ENCODE measurements around the gene DDX24.
"Not testable (repeated sequence)": the region's sequence is repeated elsewhere in the genome, so short reads cannot be mapped to it uniquely, and the experiment has no call there.

The DDX24 gene

DNA sequence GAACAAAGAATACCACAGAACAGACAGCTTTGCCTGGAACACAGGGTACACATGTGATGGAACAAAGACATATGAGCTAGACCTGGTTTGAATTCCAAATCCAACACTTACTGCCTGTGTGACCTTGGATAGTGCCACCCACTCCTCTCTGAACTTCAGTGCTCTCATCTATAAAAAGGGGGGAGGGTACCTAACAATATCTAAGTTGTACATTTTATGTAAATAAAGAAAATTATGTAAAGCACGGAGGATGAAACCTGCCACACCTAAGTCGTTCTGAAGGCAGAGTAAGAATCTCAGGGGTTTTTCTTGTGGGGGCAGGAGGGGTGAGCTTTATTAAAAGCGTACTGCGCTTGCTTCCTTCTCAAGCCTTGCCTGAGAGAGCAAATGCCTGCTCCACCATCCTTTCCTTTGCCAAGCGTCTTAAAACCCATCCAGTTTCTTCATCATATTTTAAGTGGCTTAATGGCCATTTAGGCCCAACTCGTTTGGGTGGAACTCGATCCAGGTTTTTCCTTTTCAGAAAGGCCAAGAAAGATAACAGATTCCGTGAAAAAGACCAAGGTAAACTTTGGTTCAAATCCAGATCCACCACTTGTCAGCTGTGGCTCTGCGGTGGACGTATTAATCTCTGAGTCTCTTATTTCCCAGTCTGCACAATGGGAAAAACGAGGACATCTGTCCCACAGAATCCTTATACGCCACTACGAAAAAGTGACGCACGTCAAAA, 946 bp downstream of the DDX24 start:
- Histone ChIP-seq H3K9me3 (no peaks in the 10 kb centered on the region), H3K27me3 (no peaks in the 10 kb centered on the region), H3K36me3 (peaks cover 9% of the 10 kb centered on the region), H3K27ac (peak overlapping the region; percentile 74), H3K4me3 (ENCODE audit: low read depth in 1 of 2, low read length in 1 of 2) (peak overlapping the region; percentile 77 to 95), H3K4me1 (ENCODE audit: control insufficient read depth in 1 of 2, insufficient read depth in 1 of 2, low read depth in 1 of 2, low read length in 1 of 2) (peaks cover 22 to 26% of the 10 kb centered on the region in 2 experiments)
- TF ChIP-seq, protein P1, sequence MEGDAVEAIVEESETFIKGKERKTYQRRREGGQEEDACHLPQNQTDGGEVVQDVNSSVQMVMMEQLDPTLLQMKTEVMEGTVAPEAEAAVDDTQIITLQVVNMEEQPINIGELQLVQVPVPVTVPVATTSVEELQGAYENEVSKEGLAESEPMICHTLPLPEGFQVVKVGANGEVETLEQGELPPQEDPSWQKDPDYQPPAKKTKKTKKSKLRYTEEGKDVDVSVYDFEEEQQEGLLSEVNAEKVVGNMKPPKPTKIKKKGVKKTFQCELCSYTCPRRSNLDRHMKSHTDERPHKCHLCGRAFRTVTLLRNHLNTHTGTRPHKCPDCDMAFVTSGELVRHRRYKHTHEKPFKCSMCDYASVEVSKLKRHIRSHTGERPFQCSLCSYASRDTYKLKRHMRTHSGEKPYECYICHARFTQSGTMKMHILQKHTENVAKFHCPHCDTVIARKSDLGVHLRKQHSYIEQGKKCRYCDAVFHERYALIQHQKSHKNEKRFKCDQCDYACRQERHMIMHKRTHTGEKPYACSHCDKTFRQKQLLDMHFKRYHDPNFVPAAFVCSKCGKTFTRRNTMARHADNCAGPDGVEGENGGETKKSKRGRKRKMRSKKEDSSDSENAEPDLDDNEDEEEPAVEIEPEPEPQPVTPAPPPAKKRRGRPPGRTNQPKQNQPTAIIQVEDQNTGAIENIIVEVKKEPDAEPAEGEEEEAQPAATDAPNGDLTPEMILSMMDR (IDR thresholded peaks at IDR 0.05), result no peak

DNA sequence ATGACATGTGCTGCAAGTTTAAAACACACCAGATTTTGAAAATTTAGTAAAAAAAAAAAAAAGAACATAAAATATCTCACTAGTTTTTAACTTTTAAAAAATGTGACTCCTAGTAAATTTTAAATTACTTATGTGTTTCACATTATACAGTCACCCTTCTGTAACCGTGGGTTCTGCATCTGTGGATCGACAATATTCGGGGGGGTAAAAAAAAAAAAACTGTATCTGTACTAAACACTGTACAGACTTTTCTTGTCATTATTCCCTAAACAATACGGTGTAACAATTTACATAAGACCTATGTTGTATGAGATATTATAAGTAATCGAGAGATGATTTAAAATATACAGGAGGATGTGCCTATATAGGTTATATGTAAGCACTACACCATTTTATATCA, 3.2 kb downstream of the DDX24 start:
- Histone ChIP-seq H3K27me3 (no peaks in the 10 kb centered on the region), H3K4me3 (ENCODE audit: low read depth in 1 of 2, low read length in 1 of 2) (no peak overlapping the region), H3K27ac (no peak overlapping the region), H3K4me1 (ENCODE audit: control insufficient read depth in 1 of 2, insufficient read depth in 1 of 2, low read depth in 1 of 2, low read length in 1 of 2) (peaks cover 22 to 26% of the 10 kb centered on the region in 2 experiments), H3K9me3 (no peaks in the 10 kb centered on the region), H3K36me3 (peaks cover 9% of the 10 kb centered on the region)
- TF ChIP-seq, protein P1 (IDR thresholded peaks at IDR 0.05), result no peak

DNA sequence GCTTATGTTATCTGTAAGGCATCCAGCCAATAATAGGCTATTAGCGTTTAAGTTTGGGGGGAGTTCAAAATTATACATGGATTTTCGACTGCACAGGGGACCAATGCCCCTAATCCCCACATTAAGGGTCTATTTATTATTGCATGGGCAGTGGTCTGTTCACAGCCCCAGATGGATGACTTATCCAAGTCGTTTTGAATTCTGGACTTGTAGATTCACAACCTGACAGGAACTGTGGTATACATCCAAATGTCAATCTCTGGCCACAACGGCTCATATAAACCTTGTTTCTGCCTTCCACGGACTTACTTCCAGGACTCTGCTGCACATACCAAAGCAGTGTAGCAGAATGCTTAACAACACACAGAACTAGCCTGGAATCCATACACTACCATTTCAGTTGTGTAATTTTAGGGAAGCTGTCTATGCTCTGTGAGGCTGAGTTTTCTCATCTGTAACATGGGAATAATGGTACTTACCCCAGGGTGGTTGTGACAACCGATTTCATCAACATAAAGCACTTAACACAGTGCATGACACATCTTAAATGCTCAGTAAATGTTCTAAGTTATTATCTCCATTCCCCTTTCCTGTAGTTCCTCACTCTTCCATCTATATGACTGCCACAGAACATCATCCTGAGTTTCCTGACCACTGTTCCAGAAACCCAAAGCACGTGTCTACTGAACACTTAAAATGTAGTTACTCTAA, 3.7 kb downstream of the DDX24 start:
- TF ChIP-seq, protein P1 (IDR thresholded peaks at IDR 0.05), result no peak
- Histone ChIP-seq H3K4me3 (ENCODE audit: low read depth in 1 of 2, low read length in 1 of 2) (no peak overlapping the region), H3K27ac (no peak overlapping the region)

DNA sequence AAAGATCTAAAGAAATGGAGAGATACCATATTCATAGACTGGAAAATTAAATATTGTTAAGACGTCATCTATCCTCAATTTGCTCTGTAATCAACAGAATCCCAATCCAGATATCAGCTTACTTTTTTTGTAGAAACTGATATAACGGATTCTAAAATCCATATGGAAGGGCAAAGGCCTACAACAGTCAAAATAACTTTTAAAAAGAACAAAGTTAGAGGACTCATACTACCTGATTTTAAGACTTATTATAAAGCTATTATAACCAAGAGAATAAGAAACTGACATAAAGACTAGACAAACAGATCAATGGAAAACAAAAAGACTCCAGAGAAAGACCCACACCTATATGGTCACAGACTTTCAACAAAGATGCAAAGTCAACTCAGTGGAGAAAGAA, 6.0 kb downstream of the DDX24 start:
- Histone ChIP-seq H3K9me3 (no peaks in the 10 kb centered on the region), H3K4me3 (ENCODE audit: low read depth in 1 of 2, low read length in 1 of 2) (no peak overlapping the region), H3K36me3 (peaks cover 9% of the 10 kb centered on the region), H3K27ac (no peak overlapping the region), H3K27me3 (no peaks in the 10 kb centered on the region), H3K4me1 (ENCODE audit: control insufficient read depth in 1 of 2, insufficient read depth in 1 of 2, low read depth in 1 of 2, low read length in 1 of 2) (peaks cover 12% of the 10 kb centered on the region in 2 experiments)
- TF ChIP-seq, protein P1 (IDR thresholded peaks at IDR 0.05), result no peak

More for the DNA sequence above, 3.7 kb downstream of the DDX24 start:
- peaks cover 22 to 26% of the 10 kb centered on the region in 2 experiments for H3K4me1 ChIP-seq (ENCODE audit: control insufficient read depth in 1 of 2, insufficient read depth in 1 of 2, low read depth in 1 of 2, low read length in 1 of 2)
- H3K27me3 ChIP-seq, result no peaks in the 10 kb centered on the region
- H3K9me3 ChIP-seq, result no peaks in the 10 kb centered on the region
- peaks cover 9% of the 10 kb centered on the region for H3K36me3 ChIP-seq

DNA sequence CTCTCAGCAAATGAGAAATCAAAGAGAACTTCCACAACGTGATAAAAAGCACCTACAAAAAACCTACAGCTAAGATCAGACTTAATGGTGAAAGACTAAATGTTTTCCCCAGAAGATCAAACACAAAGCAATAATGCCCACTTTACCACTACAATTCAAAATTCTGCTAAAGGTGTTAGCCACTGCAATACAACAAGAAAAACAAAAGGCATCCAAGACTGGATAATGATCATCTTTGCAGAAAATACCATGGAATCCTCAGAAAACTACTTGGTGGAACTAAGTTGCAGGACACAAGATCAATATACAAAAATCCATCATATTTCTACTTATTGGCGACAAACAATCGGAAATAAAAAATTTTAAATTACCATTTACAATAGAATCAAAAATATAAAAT, 6.5 kb downstream of the DDX24 start:
- Histone ChIP-seq H3K27ac (no peak overlapping the region), H3K4me1 (ENCODE audit: control insufficient read depth in 1 of 2, insufficient read depth in 1 of 2, low read depth in 1 of 2, low read length in 1 of 2) (peaks cover 8% of the 10 kb centered on the region in 2 experiments), H3K9me3 (no peaks in the 10 kb centered on the region), H3K36me3 (peaks cover 9% of the 10 kb centered on the region), H3K4me3 (ENCODE audit: low read depth in 1 of 2, low read length in 1 of 2) (no peak overlapping the region), H3K27me3 (no peaks in the 10 kb centered on the region)
- TF ChIP-seq, protein P1 (IDR thresholded peaks at IDR 0.05), result no peak

DNA sequence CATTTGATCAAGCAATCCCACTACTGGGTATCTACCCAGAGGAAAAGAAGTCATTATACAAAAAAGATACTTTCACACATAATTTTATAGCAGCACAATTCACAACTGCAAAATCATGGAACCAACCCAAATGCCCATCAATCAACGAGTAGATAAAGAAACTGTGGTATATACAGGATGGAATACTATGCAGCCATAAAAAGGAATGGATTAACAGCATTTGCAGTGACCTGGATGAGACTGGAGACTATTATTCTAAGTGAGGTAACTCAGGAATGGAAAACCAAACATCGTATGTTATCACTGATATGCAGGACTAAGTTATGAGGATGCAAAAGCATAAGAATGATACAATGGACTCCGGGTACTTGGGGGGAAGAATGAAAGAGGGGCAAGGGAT, 8.9 kb downstream of the DDX24 start:
- H3K27me3 ChIP-seq; H3K9me3 ChIP-seq; H3K4me3 ChIP-seq (ENCODE audit: low read depth in 1 of 2, low read length in 1 of 2); H3K36me3 ChIP-seq; H3K27ac ChIP-seq; H3K4me1 ChIP-seq (ENCODE audit: control insufficient read depth in 1 of 2, insufficient read depth in 1 of 2, low read depth in 1 of 2, low read length in 1 of 2): not testable (repeated sequence)
